ENCODE data around the gene FBXL3.

DNA sequence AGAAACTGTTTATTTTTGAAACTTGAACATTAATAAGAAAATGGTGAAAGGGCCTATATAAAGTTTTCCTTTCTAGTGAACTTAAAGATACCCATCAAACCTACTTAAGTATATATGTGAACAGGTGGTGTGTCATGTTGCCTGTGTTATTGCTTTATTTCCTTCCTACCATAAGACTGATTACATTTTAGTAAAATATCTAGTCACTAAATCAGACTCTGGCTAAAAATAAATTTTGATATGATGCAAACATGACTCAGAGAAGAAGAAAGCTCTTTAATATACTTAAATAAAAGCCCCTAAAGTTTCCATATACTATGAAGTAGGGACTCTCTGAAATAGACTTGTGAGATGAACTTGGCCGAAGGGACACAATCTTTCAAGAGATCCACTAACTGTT lies 35.1 kb upstream of the FBXL3 start:
- TF ChIP-seq, protein P1, sequence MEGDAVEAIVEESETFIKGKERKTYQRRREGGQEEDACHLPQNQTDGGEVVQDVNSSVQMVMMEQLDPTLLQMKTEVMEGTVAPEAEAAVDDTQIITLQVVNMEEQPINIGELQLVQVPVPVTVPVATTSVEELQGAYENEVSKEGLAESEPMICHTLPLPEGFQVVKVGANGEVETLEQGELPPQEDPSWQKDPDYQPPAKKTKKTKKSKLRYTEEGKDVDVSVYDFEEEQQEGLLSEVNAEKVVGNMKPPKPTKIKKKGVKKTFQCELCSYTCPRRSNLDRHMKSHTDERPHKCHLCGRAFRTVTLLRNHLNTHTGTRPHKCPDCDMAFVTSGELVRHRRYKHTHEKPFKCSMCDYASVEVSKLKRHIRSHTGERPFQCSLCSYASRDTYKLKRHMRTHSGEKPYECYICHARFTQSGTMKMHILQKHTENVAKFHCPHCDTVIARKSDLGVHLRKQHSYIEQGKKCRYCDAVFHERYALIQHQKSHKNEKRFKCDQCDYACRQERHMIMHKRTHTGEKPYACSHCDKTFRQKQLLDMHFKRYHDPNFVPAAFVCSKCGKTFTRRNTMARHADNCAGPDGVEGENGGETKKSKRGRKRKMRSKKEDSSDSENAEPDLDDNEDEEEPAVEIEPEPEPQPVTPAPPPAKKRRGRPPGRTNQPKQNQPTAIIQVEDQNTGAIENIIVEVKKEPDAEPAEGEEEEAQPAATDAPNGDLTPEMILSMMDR (IDR thresholded peaks at IDR 0.05), result no peak
- no peak for TF ChIP-seq POLR2A (IDR thresholded peaks at IDR 0.05)

All from adrenal gland (tissue), 5 donors.